ES-I3 (cell line): Measurements from ENCODE around the gene CROCC2.

Experiments used
- H3K36me3 ChIP-seq: 2 replicates; pipeline ENCODE4 v1.6.1; 2013; ENCODE audit warnings: mild to moderate bottlenecking, low read length, control low read depth, moderate library complexity; ENCODE audit not compliant: insufficient read depth
- H3K4me1 ChIP-seq: 2 replicates; pipeline ENCODE4 v1.6.1; 2013; ENCODE audit warnings: mild to moderate bottlenecking, control low read depth, low read length; ENCODE audit not compliant: insufficient read depth
- H3K9ac ChIP-seq: 2 replicates; pipeline ENCODE4 v1.6.1; 2013; ENCODE audit warnings: low read depth, mild to moderate bottlenecking, low read length, moderate library complexity
- H3K9me3 ChIP-seq: 2 replicates; pipeline ENCODE4 v1.6.1; 2013; ENCODE audit warnings: mild to moderate bottlenecking, low read length, moderate library complexity; ENCODE audit not compliant: control insufficient read depth, insufficient read depth

Gene CROCC2

DNA sequence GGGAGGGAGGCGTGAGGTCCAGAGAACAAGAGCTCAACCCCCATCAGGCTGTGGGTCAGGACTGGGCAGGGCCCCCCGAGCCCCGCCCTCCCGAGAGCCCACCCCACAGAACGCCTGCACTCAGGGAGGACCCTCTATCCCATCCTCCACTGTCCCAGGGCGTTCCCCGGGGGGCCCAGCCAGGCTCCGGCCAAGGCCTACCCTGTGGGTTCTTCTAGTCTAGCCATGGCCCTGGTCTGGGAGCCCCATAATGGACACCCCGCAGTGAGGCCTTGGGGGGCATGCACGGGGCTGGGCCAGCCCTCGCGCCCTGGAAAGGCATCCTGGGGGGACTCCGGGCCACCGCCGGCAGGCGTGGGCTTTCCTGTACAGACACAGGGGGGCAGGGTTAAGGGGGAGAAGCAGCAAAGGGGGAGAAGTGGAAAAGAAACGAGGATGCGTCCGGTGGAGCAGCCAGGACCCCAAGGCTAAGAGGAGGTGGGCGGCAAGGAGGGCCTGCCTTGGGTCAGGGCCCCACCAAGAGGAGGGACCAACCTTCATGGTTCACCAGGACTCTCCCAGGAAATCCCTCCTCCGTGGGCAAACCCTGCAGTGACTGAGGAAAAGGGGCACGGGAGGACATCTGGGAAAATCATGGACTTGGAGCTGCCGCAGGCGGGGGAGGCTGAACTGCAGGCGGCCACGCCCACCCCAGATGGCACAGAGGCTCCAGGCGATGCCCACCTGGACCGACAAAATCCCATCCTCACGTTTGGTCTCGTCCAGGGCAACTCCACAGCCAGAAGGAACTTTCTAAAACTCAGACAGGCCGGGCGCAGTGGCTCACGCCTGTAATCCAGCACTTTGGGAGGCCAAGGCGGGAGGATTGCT lies 2.7 kb upstream of the CROCC2 start:
- no peak overlapping the region for H3K9ac ChIP-seq
- H3K4me1 ChIP-seq, result no peaks in the 10 kb centered on the region
- H3K36me3 ChIP-seq, result no peaks in the 10 kb centered on the region
- peaks cover 3% of the 10 kb centered on the region; the same call in 1 of the 2 replicates for H3K9me3 ChIP-seq

GRCh38 chr2:240904216-240905175 lies 1.6 kb upstream of the CROCC2 start:
- Histone ChIP-seq H3K9ac (no peak overlapping the region), H3K36me3 (no peaks in the 10 kb centered on the region), H3K9me3 (peaks cover 3% of the 10 kb centered on the region; the same call in 1 of the 2 replicates), H3K4me1 (no peaks in the 10 kb centered on the region)

DNA sequence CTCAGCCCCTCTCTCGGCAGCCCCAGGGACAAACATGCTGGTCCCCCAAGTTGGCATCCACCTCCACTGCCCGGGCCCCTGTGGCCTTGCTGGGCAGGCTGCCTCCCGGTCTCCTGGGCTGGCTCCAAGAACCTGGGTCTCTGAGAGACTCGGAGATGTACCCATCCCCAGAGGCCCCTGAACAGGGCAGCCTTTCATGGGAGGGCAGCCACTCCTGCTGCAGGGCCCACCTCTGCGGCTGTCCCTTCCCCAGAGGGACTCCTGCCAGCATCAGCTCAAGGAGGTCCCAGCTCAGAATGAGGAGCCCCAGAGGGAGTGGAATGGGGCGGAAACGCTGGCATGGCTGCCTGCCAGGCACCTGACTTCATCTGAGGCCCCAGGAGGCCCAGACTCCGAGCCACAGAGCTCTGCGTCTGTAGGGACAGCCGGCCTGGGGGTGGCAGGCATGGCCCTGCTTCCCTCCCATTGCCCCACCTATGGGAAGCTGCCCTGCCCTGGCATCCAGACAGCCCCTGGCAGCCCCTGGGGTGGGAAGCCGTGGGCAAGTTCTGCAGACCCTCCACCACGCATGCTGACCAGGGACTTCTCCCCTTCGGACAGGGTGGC lies 857 bp upstream of the CROCC2 start:
- peaks cover 3% of the 10 kb centered on the region; the same call in 1 of the 2 replicates for H3K9me3 ChIP-seq
- H3K36me3 ChIP-seq, result no peaks in the 10 kb centered on the region
- H3K4me1 ChIP-seq, result no peaks in the 10 kb centered on the region
- no peak overlapping the region for H3K9ac ChIP-seq

DNA sequence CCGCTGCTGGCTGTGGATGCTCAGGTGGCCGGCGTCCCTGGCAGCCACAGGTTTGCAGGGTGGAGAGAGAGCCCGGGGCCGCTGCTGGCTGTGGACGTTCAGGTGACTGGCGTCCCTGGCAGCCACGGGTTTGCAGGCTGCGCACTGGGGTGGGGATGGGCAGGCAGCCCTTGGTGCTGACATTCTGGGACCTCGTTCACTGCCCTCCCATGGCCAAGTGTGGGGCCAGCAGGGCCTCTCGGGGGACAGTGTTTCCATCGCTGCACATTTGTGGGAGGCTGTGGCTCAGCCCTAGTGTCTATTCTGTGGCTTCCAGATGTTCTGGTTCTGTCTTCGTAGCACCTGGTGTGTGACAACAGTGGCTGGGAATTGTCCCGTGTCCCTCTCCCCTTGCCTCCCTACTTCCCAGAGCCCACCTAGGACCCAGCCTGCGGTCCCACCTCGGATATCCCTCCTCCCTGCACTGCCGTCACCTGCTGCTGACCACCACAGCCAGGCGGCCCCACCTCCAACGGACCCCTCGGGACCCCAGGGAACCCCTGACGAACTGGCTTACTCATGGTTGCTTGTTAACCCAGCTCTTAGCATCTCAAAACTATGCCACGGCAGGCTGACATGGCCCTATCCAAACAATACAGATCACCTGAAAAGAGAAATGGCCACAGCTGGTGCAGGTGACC lies 915 bp downstream of the CROCC2 start:
- Histone ChIP-seq H3K4me1 (no peaks in the 10 kb centered on the region), H3K9me3 (no peaks in the 10 kb centered on the region), H3K9ac (no peak overlapping the region), H3K36me3 (no peaks in the 10 kb centered on the region)

GRCh38 chr2:240909216-240909974 lies 3.3 kb downstream of the CROCC2 start:
- H3K9me3 ChIP-seq, result no peaks in the 10 kb centered on the region
- no peak overlapping the region for H3K9ac ChIP-seq
- H3K36me3 ChIP-seq, result no peaks in the 10 kb centered on the region
- no peaks in the 10 kb centered on the region for H3K4me1 ChIP-seq

GRCh38 chr2:240911641-240912265 lies 5.6 kb downstream of the CROCC2 start:
- H3K9ac ChIP-seq, result no peak overlapping the region

DNA sequence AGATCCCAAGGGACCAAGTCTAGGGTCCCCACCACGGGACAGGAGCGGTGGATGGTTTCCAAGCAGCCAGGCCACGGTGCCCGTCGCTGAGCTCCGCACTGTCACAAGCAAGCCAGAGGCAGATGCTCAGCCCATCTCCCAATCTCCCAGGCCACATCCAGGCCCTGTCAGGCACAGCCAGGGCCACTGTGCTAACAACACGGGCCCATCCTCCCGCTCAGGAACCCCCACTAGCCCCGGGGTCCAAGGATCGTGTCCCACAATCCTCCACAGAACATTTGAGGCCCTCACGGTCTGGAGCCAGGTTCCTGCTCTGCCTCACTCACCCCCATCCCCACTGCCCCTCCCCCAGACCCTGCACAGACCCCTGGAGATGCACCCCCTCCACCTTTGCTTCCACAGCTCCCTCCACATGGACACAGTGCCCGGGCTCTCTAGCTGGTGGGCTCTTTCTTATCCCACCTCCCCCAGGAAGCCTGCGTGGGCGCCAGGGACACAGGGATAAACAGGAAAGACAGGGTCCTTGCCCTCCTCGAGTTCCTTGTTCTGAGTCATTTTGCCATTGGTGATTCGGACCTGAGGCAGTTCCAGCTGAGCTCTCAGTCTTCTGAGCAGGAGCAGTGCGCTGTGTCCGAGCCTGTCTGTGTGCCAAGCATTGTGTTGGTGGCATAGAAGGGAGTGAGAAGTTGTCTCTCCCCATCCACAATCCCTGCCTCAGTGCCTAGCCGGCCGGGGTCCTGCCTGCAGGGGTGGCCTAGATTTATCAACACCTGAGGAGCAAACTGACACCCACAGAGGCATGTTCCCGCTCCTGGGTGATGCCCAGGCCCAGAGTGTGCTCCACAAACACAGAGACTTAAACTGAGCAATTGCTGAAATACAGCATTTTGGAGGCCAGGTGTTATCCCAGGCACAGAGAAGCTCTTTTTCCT lies 7.0 kb downstream of the CROCC2 start:
- Histone ChIP-seq H3K9ac (no peak overlapping the region), H3K9me3 (no peaks in the 10 kb centered on the region), H3K36me3 (no peaks in the 10 kb centered on the region), H3K4me1 (no peaks in the 10 kb centered on the region)

More at GRCh38 chr2:240911641-240912265, 5.6 kb downstream of the CROCC2 start:
- Histone ChIP-seq H3K36me3 (no peaks in the 10 kb centered on the region), H3K4me1 (no peaks in the 10 kb centered on the region), H3K9me3 (no peaks in the 10 kb centered on the region)

DNA sequence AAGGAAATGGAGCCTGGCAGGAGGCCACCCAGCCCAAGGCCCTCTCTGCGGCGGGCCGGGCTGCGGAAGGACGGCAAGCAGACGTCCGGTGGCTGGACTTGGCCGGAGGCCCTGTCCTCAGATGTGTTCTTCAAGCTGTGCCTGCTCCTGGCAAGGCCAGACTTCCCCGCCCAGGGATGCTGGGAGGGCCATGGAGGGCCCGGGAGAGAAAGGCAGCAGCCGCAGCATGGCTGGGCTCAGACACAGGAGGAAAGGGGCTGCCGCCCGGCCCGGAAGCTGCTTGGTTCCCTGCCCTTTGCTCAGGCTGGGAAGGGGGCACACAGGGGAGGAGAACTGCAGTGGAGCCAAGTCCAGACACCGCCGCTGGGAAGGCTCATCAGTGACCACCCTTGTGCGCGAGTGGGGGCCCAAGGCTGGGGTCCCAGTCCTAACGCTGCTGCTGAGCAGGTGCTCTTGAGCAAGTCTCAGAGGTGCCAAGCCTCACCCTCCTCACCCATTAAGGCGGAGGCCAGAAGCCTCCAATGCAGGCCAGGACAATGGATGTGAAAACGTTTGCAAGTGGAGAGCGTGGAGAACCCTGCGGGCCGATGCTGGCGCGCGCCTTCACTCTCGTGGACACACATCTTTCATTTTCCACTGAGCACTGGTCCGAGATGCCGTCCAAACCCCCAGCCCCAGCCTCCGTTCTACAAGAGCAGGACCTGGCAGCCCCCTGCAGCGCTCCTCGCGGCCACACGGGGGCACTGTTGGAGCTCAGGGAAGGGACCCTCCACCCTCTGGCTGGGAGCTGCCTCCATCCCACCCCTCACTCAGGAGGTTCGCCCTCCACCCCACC lies 7.9 kb downstream of the CROCC2 start:
- Histone ChIP-seq H3K4me1 (no peaks in the 10 kb centered on the region), H3K9me3 (no peaks in the 10 kb centered on the region), H3K36me3 (no peaks in the 10 kb centered on the region), H3K9ac (no peak overlapping the region)

- Histone ChIP-seq H3K9ac (no peak overlapping the region), H3K4me1 (no peaks in the 10 kb centered on the region), H3K9me3 (no peaks in the 10 kb centered on the region), H3K36me3 (no peaks in the 10 kb centered on the region)
Measured at GRCh38 chr2:240914645-240915525, 8.7 kb downstream of the CROCC2 start.

GRCh38 chr2:240915526-240916341 lies 9.6 kb downstream of the CROCC2 start:
- Histone ChIP-seq H3K36me3 (no peaks in the 10 kb centered on the region), H3K9ac (peak overlapping the region; percentile 44; the same call in 1 of the 2 replicates), H3K4me1 (no peaks in the 10 kb centered on the region), H3K9me3 (no peaks in the 10 kb centered on the region)
